HG03457 (cell line): ENCODE data around the gene GTF3C4.

Experiments
- ATAC-seq: cut with Tn5 transposase; IDR thresholded peaks from one replicate; pipeline ENCODE4 v1.9.1; 2021; ENCODE audit warnings: moderate number of reproducible peaks; ENCODE audit not compliant: unreplicated experiment

GTF3C4 gene

GRCh38 chr9:132670457-132671391 lies at the start of gene GTF3C4:
GTF3C4 (plus strand) TSS chr9:132670464; CDS start chr9:132670599, 135 bp downstream.
- peak; percentile 28 for ATAC-seq

DNA sequence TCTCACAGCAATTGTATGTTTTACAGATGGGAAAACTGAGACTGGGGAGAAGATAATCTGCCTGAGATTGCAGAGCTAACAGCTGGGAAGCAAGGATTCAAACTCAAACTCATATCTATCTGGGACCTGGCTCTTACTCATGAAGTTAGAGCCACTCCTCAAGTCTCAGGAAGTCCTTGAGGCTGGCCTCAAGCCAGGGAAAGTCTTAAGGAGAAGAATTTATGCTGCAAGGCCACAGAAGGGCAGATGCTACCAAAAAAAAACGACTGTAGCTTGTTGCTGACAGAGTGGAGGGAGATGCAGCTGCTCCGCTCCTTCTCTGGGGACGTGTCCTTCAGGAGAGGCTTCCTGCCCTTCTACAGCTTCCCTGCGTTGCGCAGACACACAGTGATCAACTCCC lies 48.1 kb upstream of the GTF3C4 start:
- no peak for ATAC-seq

DNA sequence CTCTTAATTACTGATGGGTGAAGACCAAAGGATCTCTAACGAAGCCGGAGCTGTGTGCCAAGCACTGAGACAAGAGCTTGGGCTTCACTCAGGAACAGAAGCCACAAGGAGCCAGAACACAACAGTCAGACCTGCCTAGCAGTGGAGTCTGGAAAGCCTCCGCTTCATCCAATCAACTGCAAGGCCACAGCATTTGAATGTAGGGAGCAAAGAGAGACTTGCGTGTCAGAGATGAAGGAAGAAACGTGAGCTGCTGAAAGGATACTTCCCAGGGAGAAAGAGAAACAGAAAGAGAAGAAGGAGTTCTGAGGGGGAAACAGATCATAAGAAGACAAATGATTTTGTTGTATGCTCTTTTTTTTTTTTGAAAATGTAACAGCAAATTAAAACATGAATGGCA lies 44.0 kb upstream of the GTF3C4 start:
- no peak for ATAC-seq

DNA sequence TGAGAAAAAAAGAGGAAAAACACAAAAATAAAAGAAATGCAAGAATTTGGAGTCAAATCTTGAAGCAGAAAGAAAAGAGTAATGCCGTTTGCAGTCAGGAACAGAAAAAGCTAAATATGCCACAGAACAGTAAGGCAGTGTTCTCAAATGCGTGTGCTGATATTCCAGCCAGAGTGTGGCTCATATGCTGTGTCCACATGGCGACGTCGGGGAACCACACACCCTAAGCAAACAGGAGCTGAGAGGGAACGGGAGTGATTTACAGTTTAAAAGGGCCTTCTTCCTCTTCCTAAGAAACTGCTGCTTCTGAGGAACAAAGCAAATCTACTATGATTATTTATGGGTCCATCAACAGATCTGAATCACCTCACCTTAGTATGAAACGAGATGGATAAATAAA lies 43.2 kb upstream of the GTF3C4 start:
- ATAC-seq = no peak

GRCh38 chr9:132627594-132627993 lies 42.7 kb upstream of the GTF3C4 start:
- ATAC-seq = no peak

- ATAC-seq = no peak
Measured at GRCh38 chr9:132628746-132629145, 41.5 kb upstream of the GTF3C4 start.

DNA sequence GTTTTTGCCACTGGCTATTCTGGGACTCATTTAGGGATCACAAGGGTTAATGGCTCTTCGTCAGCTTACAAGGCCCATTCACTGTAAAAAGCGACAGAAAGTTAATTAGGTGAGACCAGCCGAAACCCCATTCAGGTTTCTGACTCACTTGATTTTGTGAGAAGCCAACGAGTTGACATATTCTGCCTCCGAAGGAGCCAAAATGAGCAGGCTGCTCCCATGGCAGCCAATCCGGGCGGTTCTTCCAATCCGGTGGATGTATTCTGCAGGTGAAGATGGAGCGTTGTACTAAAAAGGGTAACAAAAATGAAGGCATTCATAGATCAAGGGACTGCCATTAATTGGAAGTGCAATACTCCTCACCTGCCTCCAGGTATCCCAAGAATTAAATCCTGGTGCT lies 40.1 kb upstream of the GTF3C4 start:
- ATAC-seq = no peak

GRCh38 chr9:132630811-132631210 lies 39.5 kb upstream of the GTF3C4 start:
- ATAC-seq = no peak

DNA sequence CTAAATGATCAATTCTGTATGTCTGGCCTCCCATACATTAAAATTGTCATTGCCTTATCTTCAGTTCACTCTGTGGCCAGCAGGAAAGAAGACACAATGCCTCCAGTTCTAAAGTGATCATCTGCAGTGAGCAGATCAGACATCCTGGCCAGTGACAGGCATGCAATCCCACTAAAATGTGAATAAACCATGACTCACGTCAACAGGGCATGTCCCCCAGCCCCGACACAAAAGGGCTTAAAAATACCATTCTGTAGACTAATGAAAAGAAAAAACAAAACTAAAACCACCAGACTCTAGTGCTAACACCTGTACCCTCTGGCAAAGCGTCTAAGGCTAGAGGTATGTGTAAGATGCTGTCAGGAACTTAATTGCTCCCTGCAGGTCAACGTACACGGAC lies 39.0 kb upstream of the GTF3C4 start:
- no peak for ATAC-seq

GRCh38 chr9:132631685-132632084 lies 38.6 kb upstream of the GTF3C4 start:
- no peak for ATAC-seq

- ATAC-seq = no peak
Measured at GRCh38 chr9:132632413-132633129, 37.7 kb upstream of the GTF3C4 start.

DNA sequence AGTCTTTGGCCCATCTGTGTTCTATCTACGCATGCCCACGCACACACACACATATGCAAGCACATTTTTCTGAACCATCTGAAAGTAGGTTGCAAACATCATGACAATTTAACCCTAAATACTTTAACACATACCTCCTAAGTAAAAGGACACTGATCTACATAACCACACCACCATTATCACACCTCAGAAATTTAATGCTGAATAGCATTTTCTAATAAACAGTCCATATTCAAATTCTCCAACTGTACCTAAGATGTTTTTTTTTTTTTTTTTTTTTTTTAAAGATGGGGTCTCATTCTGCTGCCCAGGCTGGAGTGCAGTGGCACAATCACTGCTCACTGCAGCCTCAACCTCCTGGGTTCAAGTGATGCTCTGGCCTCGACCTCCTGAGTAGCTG lies 35.9 kb upstream of the GTF3C4 start:
- ATAC-seq = no peak

- no peak for ATAC-seq
Measured at GRCh38 chr9:132637351-132637750, 32.9 kb upstream of the GTF3C4 start.

- ATAC-seq = no peak
Measured at GRCh38 chr9:132637801-132638200, 32.5 kb upstream of the GTF3C4 start.

DNA sequence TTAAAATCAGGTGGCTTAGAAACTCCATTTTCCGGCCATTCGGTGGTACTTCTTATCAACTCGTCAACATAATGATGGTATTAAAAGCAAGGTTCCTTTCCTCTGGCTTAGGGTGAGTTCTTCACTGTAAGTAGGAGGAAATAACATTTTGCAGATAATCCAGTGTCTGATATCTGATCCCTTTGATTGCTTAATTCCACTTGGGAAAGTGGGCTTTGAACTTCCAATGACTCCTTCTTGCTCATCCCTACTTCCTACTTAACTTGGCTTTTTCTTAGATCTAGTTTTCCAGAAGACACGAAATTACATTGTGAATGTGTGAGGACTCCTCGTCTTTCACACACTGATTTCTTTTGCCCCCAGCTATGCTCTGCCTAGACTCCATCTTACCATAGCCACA lies 32.0 kb upstream of the GTF3C4 start:
- ATAC-seq = no peak

GRCh38 chr9:132639322-132639721 lies 30.9 kb upstream of the GTF3C4 start:
- no peak for ATAC-seq

- ATAC-seq = no peak
Measured at GRCh38 chr9:132641216-132641615, 29.0 kb upstream of the GTF3C4 start.

DNA sequence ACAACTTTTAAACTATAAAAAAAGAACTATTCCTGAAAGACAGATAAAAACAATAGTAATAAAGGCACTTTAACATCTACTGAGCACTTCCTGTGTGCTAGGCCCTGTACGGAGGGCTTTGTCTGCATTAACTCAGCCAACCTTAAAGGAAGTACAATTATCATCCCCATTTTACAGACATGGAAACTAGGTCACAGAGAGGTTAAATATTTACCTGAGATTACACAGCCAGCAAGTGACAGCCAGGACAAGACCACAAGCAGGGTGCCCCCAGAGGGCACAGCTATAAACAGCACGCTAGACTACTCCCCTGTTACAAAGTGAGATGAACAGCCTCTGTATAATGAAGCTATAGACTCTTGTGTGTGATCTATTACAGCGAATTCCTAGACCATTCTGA lies 26.0 kb upstream of the GTF3C4 start:
- ATAC-seq = no peak

GRCh38 chr9:132645306-132645705 lies 25.0 kb upstream of the GTF3C4 start:
- ATAC-seq = no peak

DNA sequence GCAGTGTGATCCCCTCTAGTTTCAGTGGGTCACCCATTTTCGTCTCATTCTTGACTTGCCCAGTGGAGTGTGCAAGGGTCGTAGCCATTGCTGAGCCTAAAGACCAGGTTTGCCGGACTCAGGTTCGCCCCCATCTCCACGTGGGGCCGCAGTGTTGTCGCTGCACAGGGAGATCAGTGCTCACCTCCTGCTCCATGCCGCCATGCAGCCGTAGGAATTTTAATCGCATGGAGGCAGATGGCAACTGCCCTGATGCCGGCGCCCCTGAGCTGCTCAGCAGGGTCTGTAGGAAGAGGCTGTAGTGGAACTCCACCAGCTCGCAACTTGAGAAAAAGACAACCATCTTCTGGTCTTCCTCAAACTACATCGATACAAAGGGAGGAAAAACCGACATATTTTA lies 24.6 kb upstream of the GTF3C4 start:
- ATAC-seq = no peak

- no peak for ATAC-seq
Measured at GRCh38 chr9:132646726-132647125, 23.5 kb upstream of the GTF3C4 start.

GRCh38 chr9:132647355-132647754 lies 22.9 kb upstream of the GTF3C4 start:
- ATAC-seq = no peak
